SK-N-DZ (cell line): Measurements from ENCODE around the gene PPP6R1.

Experiments
- DNase-seq: peaks from one replicate; pipeline ENCODE4 v3.0.0-alpha.2; 2015; ENCODE audit warnings: low spot score

PPP6R1 gene

GRCh38 chr19:55283548-55284377 is 24.9 kb upstream of the PPP6R1 start, which contains the start of gene BRSK1:
TSS of gene BRSK1 (plus strand) at chr19:55283997. CDS start at chr19:55284443, 446 bp downstream.
- DNase-seq = peak; percentile 69

GRCh38 chr19:55279770-55280643 is 21.2 kb upstream of the PPP6R1 start, which contains the start of gene HSPBP1:
TSS of gene HSPBP1 (minus strand) at chr19:55280110. CDS start at chr19:55279608, 502 bp downstream.
- peak; percentile 94 for DNase-seq

GRCh38 chr19:55279340-55279739 is 20.5 kb upstream of the PPP6R1 start:
- no peak for DNase-seq

- DNase-seq = no peak
Measured at GRCh38 chr19:55278391-55279135, 19.7 kb upstream of the PPP6R1 start.

- no peak for DNase-seq
Measured at GRCh38 chr19:55277494-55277893, 18.7 kb upstream of the PPP6R1 start.

GRCh38 chr19:55276720-55277430 is 18.1 kb upstream of the PPP6R1 start:
- DNase-seq = no peak

- DNase-seq = no peak
Measured at GRCh38 chr19:55275851-55276719, 17.3 kb upstream of the PPP6R1 start.

- DNase-seq = no peak
Measured at GRCh38 chr19:55273978-55274707, 15.3 kb upstream of the PPP6R1 start.

GRCh38 chr19:55272142-55272541 is 13.3 kb upstream of the PPP6R1 start:
- DNase-seq = no peak

- DNase-seq = no peak
Measured at GRCh38 chr19:55270172-55270942, 11.5 kb upstream of the PPP6R1 start.

GRCh38 chr19:55269299-55269698 is 10.5 kb upstream of the PPP6R1 start:
- DNase-seq = no peak

GRCh38 chr19:55266840-55267239 is 8.0 kb upstream of the PPP6R1 start:
- no peak for DNase-seq

GRCh38 chr19:55266404-55266803 is 7.6 kb upstream of the PPP6R1 start:
- DNase-seq = no peak

- DNase-seq = no peak
Measured at GRCh38 chr19:55265723-55266386, 7.0 kb upstream of the PPP6R1 start.

GRCh38 chr19:55265173-55265572 is 6.4 kb upstream of the PPP6R1 start:
- no peak for DNase-seq

- no peak for DNase-seq
Measured at GRCh38 chr19:55264531-55264930, 5.7 kb upstream of the PPP6R1 start.

- DNase-seq = no peak
Measured at GRCh38 chr19:55262359-55262758, 3.5 kb upstream of the PPP6R1 start.

GRCh38 chr19:55261671-55262126 is 2.9 kb upstream of the PPP6R1 start:
- DNase-seq = no peak
